Measurements from ENCODE around the gene ATOH1.

Gene ATOH1

GRCh38 chr4:93835929-93836328 lies 7.4 kb downstream of the ATOH1 start:
- peak; percentile 0 for DNase-seq (ENCODE audit: low read depth)

- no peak for DNase-seq (ENCODE audit: low read depth)
These were observed 11.2 kb downstream of the ATOH1 start for GRCh38 chr4:93839704-93840103.

- DNase-seq (ENCODE audit: low read depth): no peak
These were observed 13.3 kb downstream of the ATOH1 start for GRCh38 chr4:93841803-93842345.

GRCh38 chr4:93842601-93843252 lies 14.2 kb downstream of the ATOH1 start:
- no peak for DNase-seq (ENCODE audit: low read depth)

- no peak for DNase-seq (ENCODE audit: low read depth)
These were observed 15.2 kb downstream of the ATOH1 start for GRCh38 chr4:93843772-93844171.

- no peak for DNase-seq (ENCODE audit: low read depth)
These were observed 24.1 kb downstream of the ATOH1 start for GRCh38 chr4:93852680-93853079.

- no peak for DNase-seq (ENCODE audit: low read depth)
These were observed 27.4 kb downstream of the ATOH1 start for GRCh38 chr4:93855926-93856325.

- no peak for DNase-seq (ENCODE audit: low read depth)
These were observed 37.1 kb downstream of the ATOH1 start for GRCh38 chr4:93865650-93866049.

- DNase-seq (ENCODE audit: low read depth): no peak
These were observed 39.0 kb downstream of the ATOH1 start for GRCh38 chr4:93867416-93868001.

GRCh38 chr4:93870876-93871458 lies 42.4 kb downstream of the ATOH1 start:
- DNase-seq (ENCODE audit: low read depth): no peak

GRCh38 chr4:93876754-93877153 lies 48.2 kb downstream of the ATOH1 start:
- DNase-seq (ENCODE audit: low read depth): no peak

GRCh38 chr4:93878566-93878965 lies 50.0 kb downstream of the ATOH1 start:
- DNase-seq (ENCODE audit: low read depth): no peak

- DNase-seq (ENCODE audit: low read depth): no peak
These were observed 51.4 kb downstream of the ATOH1 start for GRCh38 chr4:93879919-93880318.
